ENCODE measurements around the gene BRPF3. TPM values are rescaled to one million over a fixed set of nuclear protein-coding genes. Genes with fewer than 3 reads are reported as not detected.
A peak's percentile ranks its signal among the peaks of the same experiment; 100 is the strongest.

The BRPF3 gene
- total and polyA plus RNA-seq, 2 of the 13 experiments (the other 11 are each of a cell fraction or from before 2014, with no cell fraction given): 12.3 to 22.9 TPM

DNA sequence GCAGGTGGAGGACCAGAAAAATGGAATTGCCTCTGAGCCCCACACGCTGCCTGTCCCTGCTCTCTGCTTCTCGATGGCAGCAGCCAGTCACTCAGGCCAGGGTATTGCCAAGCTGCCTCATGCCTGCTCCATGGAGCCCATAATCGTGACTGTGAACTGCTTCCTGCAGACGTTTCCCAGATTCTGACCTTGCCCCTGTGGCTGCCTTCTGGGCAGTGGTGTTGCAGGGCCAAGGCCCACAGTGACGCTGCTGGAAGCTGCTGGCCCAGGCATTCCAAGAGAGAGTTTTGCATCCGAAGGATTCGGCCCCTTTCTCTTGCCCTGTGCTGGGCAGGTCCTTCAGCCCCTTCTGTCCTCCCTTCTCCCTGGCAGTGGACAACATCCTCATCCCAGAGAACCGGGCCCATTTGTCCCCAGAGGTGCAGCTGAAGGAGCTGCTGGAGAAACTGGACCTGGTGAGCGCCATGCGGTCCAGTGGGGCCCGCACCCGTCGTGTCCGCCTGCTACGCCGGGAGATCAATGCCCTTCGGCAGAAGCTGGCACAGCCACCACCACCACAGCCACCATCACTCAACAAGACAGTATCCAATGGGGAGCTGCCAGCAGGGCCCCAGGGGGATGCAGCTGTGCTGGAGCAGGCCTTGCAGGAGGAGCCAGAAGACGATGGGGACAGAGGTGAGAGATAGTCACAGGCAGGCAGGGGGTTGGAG is 14.5 kb downstream of the BRPF3 start:
- TF ChIP-seq SP4 (CRISPR knock-in tag; IDR thresholded peaks at IDR 0.05) (0 out of 2 replicates have a peak, but pooled peaks have one; percentile 15), CAMTA2 (CRISPR knock-in tag; IDR thresholded peaks at IDR 0.05; ENCODE audit: borderline replicate concordance) (no peak), ZNF773 (CRISPR knock-in tag; IDR thresholded peaks at IDR 0.05; ENCODE audit: borderline replicate concordance) (no peak), RBFOX2 (IDR thresholded peaks at IDR 0.05; ENCODE audit: low read depth, low read length) (peak; percentile 36; the same call in 1 of the 2 replicates), AGO2 (optimal IDR thresholded peaks at IDR 0.05; ENCODE audit: low read depth, low read length) (peak; percentile 68)
- TF ChIP-seq, protein P1, sequence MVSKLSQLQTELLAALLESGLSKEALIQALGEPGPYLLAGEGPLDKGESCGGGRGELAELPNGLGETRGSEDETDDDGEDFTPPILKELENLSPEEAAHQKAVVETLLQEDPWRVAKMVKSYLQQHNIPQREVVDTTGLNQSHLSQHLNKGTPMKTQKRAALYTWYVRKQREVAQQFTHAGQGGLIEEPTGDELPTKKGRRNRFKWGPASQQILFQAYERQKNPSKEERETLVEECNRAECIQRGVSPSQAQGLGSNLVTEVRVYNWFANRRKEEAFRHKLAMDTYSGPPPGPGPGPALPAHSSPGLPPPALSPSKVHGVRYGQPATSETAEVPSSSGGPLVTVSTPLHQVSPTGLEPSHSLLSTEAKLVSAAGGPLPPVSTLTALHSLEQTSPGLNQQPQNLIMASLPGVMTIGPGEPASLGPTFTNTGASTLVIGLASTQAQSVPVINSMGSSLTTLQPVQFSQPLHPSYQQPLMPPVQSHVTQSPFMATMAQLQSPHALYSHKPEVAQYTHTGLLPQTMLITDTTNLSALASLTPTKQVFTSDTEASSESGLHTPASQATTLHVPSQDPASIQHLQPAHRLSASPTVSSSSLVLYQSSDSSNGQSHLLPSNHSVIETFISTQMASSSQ (IDR thresholded peaks at IDR 0.05; ENCODE audit: low read depth): 0 out of 2 replicates have a peak, but pooled peaks have one; percentile 5
- TF ChIP-seq, protein P1 (CRISPR knock-in tag; IDR thresholded peaks at IDR 0.05; ENCODE audit: borderline replicate concordance): no peak
- TF ChIP-seq, protein P2, sequence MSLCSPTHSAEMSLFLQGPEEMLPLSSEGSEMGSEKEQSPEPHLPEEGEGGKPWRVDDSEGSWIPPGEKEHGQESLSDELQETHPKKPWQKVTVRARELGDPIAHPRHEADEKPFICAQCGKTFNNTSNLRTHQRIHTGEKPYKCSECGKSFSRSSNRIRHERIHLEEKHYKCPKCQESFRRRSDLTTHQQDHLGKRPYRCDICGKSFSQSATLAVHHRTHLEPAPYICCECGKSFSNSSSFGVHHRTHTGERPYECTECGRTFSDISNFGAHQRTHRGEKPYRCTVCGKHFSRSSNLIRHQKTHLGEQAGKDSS (CRISPR knock-in tag; IDR thresholded peaks at IDR 0.05; ENCODE audit: borderline replicate concordance, low read depth): no peak
- in situ Hi-C loops (cut with HindIII; ENCODE audit: extremely low pct_ligation_motif_present, low pct_unique_long_range_greater_than_20kb): no loop called here
- POLR2A ChIA-PET: interaction anchor here (0.9 kb wide), 1 partner anchor 14 kb away, joined by 3 read pairs; no protein-coding TSS in a partner anchor
- Histone ChIP-seq H3K27me3 (ENCODE audit: control insufficient read depth in 1 of 2, insufficient read depth in 2 of 2, low read length in 2 of 2) (no peaks in the 10 kb centered on the region), H3K9me3 (ENCODE audit: low read length) (no peaks in the 10 kb centered on the region), H3K4me2 (ENCODE audit: low read depth, low read length) (no peak overlapping the region), H3K9ac (ENCODE audit: insufficient read depth, low read depth, low read length) (no peak overlapping the region), H3K4me3 (replicated peaks in 1 of 3; ENCODE audit: insufficient read depth in 1 of 3, low read depth in 2 of 3, low read length in 3 of 3) (no peak overlapping the region), H3K36me3 (replicated peaks in 1 of 2; ENCODE audit: control insufficient read depth in 1 of 2, insufficient read depth in 2 of 2, low read length in 2 of 2) (peaks cover 58 to 94% of the 10 kb centered on the region in 2 experiments), H2AFZ (ENCODE audit: low read length) (no peak overlapping the region), H3K4me1 (ENCODE audit: insufficient read depth, low read length) (peaks cover 22% of the 10 kb centered on the region), H3K79me2 (ENCODE audit: insufficient read depth, low read length) (no peaks in the 10 kb centered on the region), H3K27ac (ENCODE audit: extremely low read length, insufficient read depth, low read length) (no peak overlapping the region), H4K20me1 (ENCODE audit: insufficient read depth, low read length) (no peaks in the 10 kb centered on the region)
- intact Hi-C loops (cut with micrococcal nuclease; ENCODE audit: unreplicated experiment): no loop called here
- CTCF ChIA-PET (ENCODE audit: low intra/inter-chr PET ratio, low total read pairs): no interaction called here
- FAIRE-seq: no peak
- 98% methylated on average over 18 of the region's 18 CpGs for WGBS (ENCODE audit: low lambda C conversion rate)
- no TSS peak for BruUV-seq (replicated peaks)
- DNase-seq (ENCODE audit: low spot score): no peak
- ATAC-seq: no peak; the same call in 2 of the 3 replicates

Data from HepG2 (cell line).